ENCODE measurements around the gene LRIG1. TPM values are rescaled to one million over a fixed set of nuclear protein-coding genes. Genes with fewer than 3 reads are reported as not detected.

The LRIG1 gene
- total and polyA plus RNA-seq, 10 of the 15 experiments (the other 5 are each of a cell fraction or from before 2014, with no cell fraction given) = 0.84 to 16.4 (median 8.1) TPM

GRCh38 chr3:66500576-66501482 lies at the start of gene LRIG1 (continued):
- TF ChIP-seq BHLHE40 (IDR thresholded peaks at IDR 0.05; ENCODE audit: borderline replicate concordance in 1 of 2, low read depth in 2 of 2, low read length in 1 of 2) (peak in 1 of 2 experiments; percentile 2; a peak in 1 of 4 replicates), BCL11A (IDR thresholded peaks at IDR 0.05; ENCODE audit: low read depth, low read length) (no peak), EGR1 (IDR thresholded peaks at IDR 0.05; ENCODE audit: borderline replicate concordance in 1 of 2, low read depth in 2 of 2, low read length in 2 of 2) (peak in 1 of 2 experiments; percentile 56; a peak in 1 of 3 replicates), MAX (IDR thresholded peaks at IDR 0.05; ENCODE audit: low read depth, low read length) (peak; percentile 72; the same call in 1 of the 2 replicates), CTCF (IDR thresholded peaks at IDR 0.05 in 2 of 3, conservative IDR thresholded peaks at IDR 0.05 in 1 of 3; ENCODE audit: control insufficient read depth in 2 of 3, extremely low read depth in 1 of 3, insufficient read depth in 1 of 3, low read depth in 3 of 3, low read length in 3 of 3) (peak in 2 of 3 experiments; percentile 13 to 20; a peak in 3 of 6 replicates), NFYA (IDR thresholded peaks at IDR 0.05; ENCODE audit: borderline replicate concordance, low read depth, low read length) (no peak), IKZF2 (IDR thresholded peaks at IDR 0.05) (peak; percentile 42 to 66), PKNOX1 (IDR thresholded peaks at IDR 0.05) (no peak), NFYB (IDR thresholded peaks at IDR 0.05; ENCODE audit: insufficient read depth, low read depth, low read length) (peak; percentile 76; the same call in 1 of the 2 replicates), CREB1 (IDR thresholded peaks at IDR 0.05; ENCODE audit: low read depth) (peak; percentile 75), TAF1 (IDR thresholded peaks at IDR 0.05; ENCODE audit: borderline replicate concordance, low read depth, low read length) (peak; percentile 46; the same call in 1 of the 2 replicates), POLR2AphosphoS5 (IDR thresholded peaks at IDR 0.05; ENCODE audit: low read length) (peak; percentile 56), SMC3 (IDR thresholded peaks at IDR 0.05; ENCODE audit: borderline replicate concordance, low read length) (no peak), DPF2 (IDR thresholded peaks at IDR 0.05) (peak; percentile 36; the same call in 1 of the 2 replicates), CHD2 (IDR thresholded peaks at IDR 0.05; ENCODE audit: borderline replicate concordance, low read depth, low read length) (peak; percentile 42; the same call in 1 of the 2 replicates), SP1 (IDR thresholded peaks at IDR 0.05; ENCODE audit: low read depth, low read length) (peak; percentile 77), RUNX3 (IDR thresholded peaks at IDR 0.05; ENCODE audit: low read length) (peak; percentile 7; the same call in 1 of the 2 replicates), ZNF687 (IDR thresholded peaks at IDR 0.05) (0 out of 2 replicates have a peak, but pooled peaks have one; percentile 45), MXI1 (IDR thresholded peaks at IDR 0.05; ENCODE audit: low read depth, low read length) (0 out of 2 replicates have a peak, but pooled peaks have one; percentile 34), RCOR1 (conservative IDR thresholded peaks at IDR 0.05; ENCODE audit: low read depth, low read length) (no peak)
